Stimulated activated CD4-positive, alpha-beta T cell treated with anti-CD3 and anti-CD28 coated beads, Interleukin-1b, Interleukin-23, amount 100 ng/mL, for 1 hour (primary cell): Measurements from ENCODE around the gene CDKN1A.

ENCODE experiments used
- DNase-seq, 2 donors: peaks; one replicate each; pipeline ENCODE4 v3.0.0-alpha.2; 2020; ENCODE audit warnings: low read depth in 2 of 2

Gene CDKN1A

GRCh38 chr6:36655085-36655724 is 23.3 kb upstream of the CDKN1A start:
- DNase-seq, result no peak

GRCh38 chr6:36656441-36656840 is 22.1 kb upstream of the CDKN1A start:
- DNase-seq, result no peak

GRCh38 chr6:36657271-36657670 is 21.2 kb upstream of the CDKN1A start:
- DNase-seq, result no peak

- DNase-seq, result no peak
These were observed 20.5 kb upstream of the CDKN1A start for GRCh38 chr6:36657942-36658544.

- DNase-seq, result no peak
These were observed 19.2 kb upstream of the CDKN1A start for GRCh38 chr6:36659271-36659670.

- no peak for DNase-seq
These were observed 17.6 kb upstream of the CDKN1A start for GRCh38 chr6:36660771-36661471.

GRCh38 chr6:36662380-36662779 is 16.1 kb upstream of the CDKN1A start:
- no peak for DNase-seq

- no peak for DNase-seq
These were observed 15.7 kb upstream of the CDKN1A start for GRCh38 chr6:36662827-36663256.

GRCh38 chr6:36663504-36664446 is 14.7 kb upstream of the CDKN1A start:
- no peak for DNase-seq

- DNase-seq, result no peak
These were observed 13.3 kb upstream of the CDKN1A start for GRCh38 chr6:36665180-36665579.

GRCh38 chr6:36666287-36666686 is 12.2 kb upstream of the CDKN1A start:
- no peak for DNase-seq

- no peak for DNase-seq
These were observed 11.5 kb upstream of the CDKN1A start for GRCh38 chr6:36666826-36667591.

GRCh38 chr6:36668591-36668990 is 9.9 kb upstream of the CDKN1A start:
- no peak for DNase-seq

- no peak for DNase-seq
These were observed 9.5 kb upstream of the CDKN1A start for GRCh38 chr6:36669002-36669401.

- no peak for DNase-seq
These were observed 8.2 kb upstream of the CDKN1A start for GRCh38 chr6:36670271-36670670.

- DNase-seq, result no peak
These were observed 6.7 kb upstream of the CDKN1A start for GRCh38 chr6:36671687-36672375.

- DNase-seq, result no peak
These were observed 4.6 kb upstream of the CDKN1A start for GRCh38 chr6:36673882-36674281.

- DNase-seq, result no peak
These were observed 3.6 kb upstream of the CDKN1A start for GRCh38 chr6:36674942-36675341.

- no peak for DNase-seq
These were observed 2.1 kb upstream of the CDKN1A start for GRCh38 chr6:36676141-36677058.
